HepG2 (cell line): ENCODE results near the gene HDAC4. TPM values are rescaled to one million over a fixed set of nuclear protein-coding genes. Genes with fewer than 3 reads are reported as not detected.

Experiments used
- ATAC-seq: fragments of 200-7000 bp; cut with Tn5 transposase; 3 replicates; pipeline ENCODE4 v1.9.1; 2020; ENCODE audit warnings: mild to moderate bottlenecking, moderate library complexity
- BruUV-seq: library from RNA; stranded (reverse); fragments of 400-500 nt; replicated peaks from 2 replicates; lab custom pipeline; 2021; lab: Mats Ljungman, UMichigan
- CTCF ChIA-PET: fragments of 300-600 bp; formaldehyde crosslinking; extraction: SDS; loops from one replicate; lab custom pipeline; 2021; ENCODE audit warnings: low total read pairs, inconsistent platforms, low intra/inter-chr PET ratio; lab: Yijun Ruan, JAX
- POLR2A ChIA-PET: fragments of 350-600 bp; sonication (Branson Sonifier 250); formaldehyde crosslinking; loops from one replicate; lab custom pipeline; 2020; ENCODE audit warnings: antibody characterized with exemption, inconsistent platforms; lab: Yijun Ruan, JAX
- DNase-seq: peaks from one replicate; pipeline ENCODE4 v3.0.0-alpha.2; 2015; ENCODE audit warnings: low spot score
- FAIRE-seq: peaks from 3 replicates; lab custom pipeline; 2011; peaks lifted over from hg19 to GRCh38; lab: Jason Lieb, UNC
- H2AFZ ChIP-seq: one replicate; pipeline ENCODE4 v1.6.1; 2011; ENCODE audit warnings: low read length, inconsistent platforms
- H3K27ac ChIP-seq: fragments of 300-600 bp; 3 replicates; pipeline ENCODE4 v1.8.0; 2011; ENCODE audit warnings: mixed run types, mild to moderate bottlenecking, mixed read lengths, low read length, inconsistent platforms; ENCODE audit not compliant: insufficient read depth; ENCODE audit errors: extremely low read length
- H3K27me3 ChIP-seq, 2 experiments: fragments of 200-600 bp in 1 of 2; 2 replicates in 1 of 2; 3 replicates in 1 of 2; pipeline versions ENCODE4 v1.6.0 to v1.8.0; 2011; ENCODE audit warnings: low read length in 2 of 2, mild to moderate bottlenecking in 2 of 2, moderate library complexity in 2 of 2, inconsistent platforms in 1 of 2; ENCODE audit not compliant: insufficient read depth in 2 of 2, control insufficient read depth in 1 of 2
- H3K36me3 ChIP-seq, 2 experiments: fragments of 200-600 bp in 1 of 2; replicated peaks in 1 of 2; 2 replicates in 1 of 2; 3 replicates in 1 of 2; pipeline versions ENCODE4 v1.5.1 to v1.8.0; 2011; ENCODE audit warnings: low read length in 2 of 2, inconsistent platforms in 1 of 2; ENCODE audit not compliant: insufficient read depth in 2 of 2, control insufficient read depth in 1 of 2
- H3K4me1 ChIP-seq: 2 replicates; pipeline ENCODE4 v1.5.1; 2012; ENCODE audit warnings: low read length, inconsistent platforms; ENCODE audit not compliant: insufficient read depth
- H3K4me2 ChIP-seq: 2 replicates; pipeline ENCODE4 v1.6.0; 2011; ENCODE audit warnings: low read depth, low read length, inconsistent platforms
- H3K4me3 ChIP-seq, 3 experiments: fragments of 200-600 bp in 1 of 3; sonication (generic), shearing (Covaris generic) in 1 of 3; replicated peaks in 1 of 3; 2 replicates each; pipeline ENCODE4 v1.5.1; 2011 to 2016; ENCODE audit warnings: low read length in 3 of 3, inconsistent platforms in 2 of 3, low read depth in 2 of 3, mild to moderate bottlenecking in 2 of 3, control low read depth in 1 of 3, mixed read lengths in 1 of 3; ENCODE audit not compliant: insufficient read depth in 1 of 3
- H3K79me2 ChIP-seq: one replicate; pipeline ENCODE4 v1.6.1; 2011; ENCODE audit warnings: low read length, inconsistent platforms; ENCODE audit not compliant: insufficient read depth
- H3K9ac ChIP-seq: 2 replicates; pipeline ENCODE4 v1.6.0; 2011; ENCODE audit warnings: mild to moderate bottlenecking, low read depth, low read length, inconsistent platforms; ENCODE audit not compliant: insufficient read depth
- H3K9me3 ChIP-seq: 2 replicates; pipeline ENCODE4 v1.5.1; 2012; ENCODE audit warnings: mild to moderate bottlenecking, low read length
- H4K20me1 ChIP-seq: 2 replicates; pipeline ENCODE4 v1.6.0; 2011; ENCODE audit warnings: inconsistent platforms, mild to moderate bottlenecking, low read length, moderate library complexity; ENCODE audit not compliant: insufficient read depth
- CREB1 ChIP-seq, 2 experiments: fragments of 450-650 bp in 1 of 2; IDR thresholded peaks; 2 replicates each; pipeline ENCODE4 v1.6.1; 2016 to 2017; ENCODE audit warnings: control low read depth in 1 of 2, mild to moderate bottlenecking in 1 of 2, missing compliant biosample characterization in 1 of 2, missing genetic modification characterization in 1 of 2
- HNF4G ChIP-seq, 2 experiments: sonication (generic) in 1 of 2; formaldehyde crosslinking in 1 of 2; IDR thresholded peaks; 2 replicates each; pipeline versions ENCODE4 v1.4.0 to v1.6.1; 2011 to 2020; ENCODE audit warnings: borderline replicate concordance in 2 of 2, low read depth in 2 of 2, mild to moderate bottlenecking in 2 of 2, low read length in 1 of 2, missing genetic modification reagents in 1 of 2, moderate library complexity in 1 of 2
- JARID2 ChIP-seq: sonication (generic); formaldehyde crosslinking; IDR thresholded peaks from 2 replicates; pipeline ENCODE4 v1.8.1; 2023; ENCODE audit warnings: missing genetic modification reagents, inconsistent platforms; ENCODE audit not compliant: insufficient replicate concordance
- KLF16 ChIP-seq, 2 experiments: sonication (generic) in 1 of 2; formaldehyde crosslinking in 1 of 2; IDR thresholded peaks; 2 replicates each; pipeline versions ENCODE4 v1.6.1 to v1.8.0; 2016 to 2023; ENCODE audit warnings: missing genetic modification reagents in 2 of 2, missing compliant biosample characterization in 1 of 2
- MATR3 ChIP-seq: sonication (generic); formaldehyde crosslinking; IDR thresholded peaks from 2 replicates; pipeline ENCODE4 v1.4.0; 2020; ENCODE audit warnings: missing genetic modification reagents
- NCOA1 ChIP-seq: sonication (generic); formaldehyde crosslinking; IDR thresholded peaks from 2 replicates; pipeline ENCODE4 v1.9.0; 2021; ENCODE audit warnings: missing genetic modification reagents
- STAT5B ChIP-seq: sonication (generic); formaldehyde crosslinking; IDR thresholded peaks from 2 replicates; pipeline ENCODE4 v1.4.0; 2020; ENCODE audit warnings: missing genetic modification reagents
- XBP1 ChIP-seq: sonication (generic); formaldehyde crosslinking; IDR thresholded peaks from 2 replicates; pipeline ENCODE4 v1.5.0; 2020; ENCODE audit warnings: missing genetic modification reagents
- ZBTB42 ChIP-seq: sonication (generic); formaldehyde crosslinking; IDR thresholded peaks from 2 replicates; pipeline ENCODE4 v1.5.0; 2020; ENCODE audit warnings: mild to moderate bottlenecking, missing genetic modification reagents
- ZFP1 ChIP-seq: IDR thresholded peaks from 2 replicates; pipeline ENCODE4 v1.6.1; 2016
- ZNF20 ChIP-seq: sonication (generic); formaldehyde crosslinking; IDR thresholded peaks from 2 replicates; pipeline ENCODE4 v1.4.0; 2020; ENCODE audit warnings: mild to moderate bottlenecking, moderate library complexity, missing genetic modification reagents
- ZNF205 ChIP-seq: IDR thresholded peaks from 2 replicates; pipeline ENCODE4 v1.6.1; 2018; ENCODE audit warnings: missing biosample characterization, missing genetic modification reagents
- ZNF24 ChIP-seq: fragments of 450-650 bp; IDR thresholded peaks from 2 replicates; pipeline ENCODE4 v1.6.1; 2017; ENCODE audit warnings: antibody characterized with exemption, mild to moderate bottlenecking
- ZNF484 ChIP-seq: sonication (generic); formaldehyde crosslinking; IDR thresholded peaks from 2 replicates; pipeline ENCODE4 v1.5.1; 2020; ENCODE audit warnings: mild to moderate bottlenecking, low read depth, missing genetic modification reagents, borderline replicate concordance
- ZNF547 ChIP-seq: sonication (generic); formaldehyde crosslinking; IDR thresholded peaks from 2 replicates; pipeline ENCODE4 v1.5.1; 2020; ENCODE audit warnings: mild to moderate bottlenecking, missing genetic modification reagents
- ZNF616 ChIP-seq: sonication (generic); formaldehyde crosslinking; IDR thresholded peaks from 2 replicates; pipeline ENCODE4 v1.5.0; 2020; ENCODE audit warnings: low read depth, mild to moderate bottlenecking, missing genetic modification reagents
- ZNF746 ChIP-seq: sonication (generic); formaldehyde crosslinking; IDR thresholded peaks from 2 replicates; pipeline ENCODE4 v1.8.0; 2022; ENCODE audit warnings: mild to moderate bottlenecking, missing genetic modification reagents
- whole genome bisulfite sequencing: methylation state at CpG from one replicate; pipeline ENCODE4 v1.1.6; 2017; ENCODE audit warnings: low lambda C conversion rate; 5-methylcytosine and 5-hydroxymethylcytosine counted together
- in situ Hi-C: cut with HindIII; loops from 2 replicates; pipeline ENCODE4 v1.10.0; 2017; ENCODE audit warnings: low pct_unique_long_range_greater_than_20kb; ENCODE audit not compliant: extremely low pct_ligation_motif_present
- intact Hi-C: fragments of 100-400 bp; cut with micrococcal nuclease; formaldehyde crosslinking; loops from one replicate; pipeline ENCODE4 v1.10.0; 2022; ENCODE audit not compliant: unreplicated experiment
- polyA plus RNA-seq, 8 experiments: library from polyadenylated mRNA; depleted of rRNA in 3 of 8; stranded (reverse) in 7 of 8; unstranded in 1 of 8; fragments of >200 nt; fragmentation: Illumina TruSeq in 4 of 8; extraction: Trizol in 4 of 8; gene quantifications; 2 replicates each; pipeline versions ENCODE4 v1.2.1 to v1.2.3, GENCODE V29; 2011 to 2016; ENCODE audit warnings: low read depth in 4 of 8, missing spikeins in 1 of 8, mixed read lengths in 1 of 8; ENCODE audit not compliant: insufficient read depth in 1 of 8
- total RNA-seq, 5 experiments: library from RNA; depleted of rRNA; stranded (reverse); fragments of >200 nt; fragmentation: Illumina TruSeq; extraction: Trizol; gene quantifications; 2 replicates each; pipeline ENCODE4 v1.2.3, GENCODE V29; 2016; ENCODE audit warnings: low read depth in 1 of 5
- TF ChIP-seq, protein P1 (sequence below): IDR thresholded peaks from 2 replicates; pipeline ENCODE4 v1.6.1; 2012; ENCODE audit warnings: low read length, improper control_type of control experiment

HDAC4 gene
- total and polyA plus RNA-seq, 2 of the 13 experiments (the other 11 are each of a cell fraction or from before 2014, with no cell fraction given) = 10.1 to 11.5 TPM

DNA sequence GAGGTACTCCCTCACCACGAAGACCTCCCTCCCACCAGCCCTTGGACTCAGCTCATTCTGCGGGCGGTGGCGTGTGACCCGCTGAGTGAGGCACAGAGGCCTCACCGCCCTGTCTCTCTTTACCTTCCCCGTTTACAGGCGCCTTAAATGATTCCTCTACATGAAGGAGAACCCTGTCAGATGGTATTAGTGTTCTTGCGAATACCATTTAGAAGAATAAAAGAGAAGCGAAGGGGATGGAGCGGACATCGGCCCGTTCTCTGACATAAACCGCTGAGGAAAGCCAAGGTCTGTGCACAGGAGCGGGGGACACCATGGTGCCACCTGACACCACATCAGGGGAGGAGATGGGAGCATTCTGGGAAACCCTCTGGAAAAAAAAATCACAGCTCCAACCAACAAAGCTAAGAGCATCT lies 179.8 kb downstream of the HDAC4 start:
- WGBS = 95% methylated on average over 15 of the region's 15 CpGs
- peaks cover 21% of the 10 kb centered on the region; the same call in 1 of the 2 replicates for H4K20me1 ChIP-seq
- H3K9me3 ChIP-seq = no peaks in the 10 kb centered on the region
- H3K27me3 ChIP-seq = no peaks in the 10 kb centered on the region
- no peak for TF ChIP-seq ZFP1 (CRISPR knock-in tag)
- TF ChIP-seq NCOA1 = no peak
- no peak for TF ChIP-seq ZNF24
- TF ChIP-seq KLF16 (CRISPR knock-in tag; IDR thresholded peaks at IDR 0.05) = no peak
- peaks cover 30% of the 10 kb centered on the region for H3K4me1 ChIP-seq
- peaks cover 34% of the 10 kb centered on the region for H3K79me2 ChIP-seq
- H3K27ac ChIP-seq = no peak overlapping the region
- no peak overlapping the region for H3K4me3 ChIP-seq
- ATAC-seq (no peak), DNase-seq (no peak), FAIRE-seq (no peak)
- no peaks in the 10 kb centered on the region for H3K36me3 ChIP-seq
- BruUV-seq = no TSS peak
- no peak overlapping the region for H3K9ac ChIP-seq
- H2AFZ ChIP-seq = no peak overlapping the region
- ChIA-PET POLR2A (interaction anchor here (0.8 kb wide), 1 partner anchor 76 kb away, joined by 3 read pairs; no protein-coding TSS in a partner anchor), CTCF (no interaction called here)
- no peak overlapping the region for H3K4me2 ChIP-seq
- intact Hi-C loops (no loop called here), in situ Hi-C loops (no loop called here)

DNA sequence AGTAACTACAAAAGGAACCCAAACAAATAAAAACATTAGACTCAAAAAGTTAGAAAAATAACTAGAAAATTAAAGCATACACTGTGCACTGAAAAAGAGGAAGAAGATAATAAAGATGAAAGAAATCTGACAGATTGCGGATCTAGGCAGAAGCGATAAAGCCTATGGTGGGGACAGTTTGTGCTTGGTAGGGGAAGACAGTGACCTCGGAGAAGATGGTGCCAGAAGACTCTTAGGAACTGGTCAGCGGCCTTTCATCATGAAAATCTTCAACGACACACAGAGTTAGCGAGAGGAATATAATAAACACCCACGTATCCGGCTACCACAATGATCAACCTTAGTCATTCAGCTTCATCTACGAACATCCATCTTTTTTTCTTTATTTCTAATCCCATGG lies 180.5 kb downstream of the HDAC4 start:
- Histone ChIP-seq H3K79me2 (peaks cover 34% of the 10 kb centered on the region), H3K4me2 (no peak overlapping the region), H3K36me3 (no peaks in the 10 kb centered on the region), H2AFZ (no peak overlapping the region), H3K27me3 (no peaks in the 10 kb centered on the region), H3K9ac (no peak overlapping the region), H3K9me3 (no peaks in the 10 kb centered on the region), H3K4me1 (peaks cover 30% of the 10 kb centered on the region), H3K27ac (no peak overlapping the region), H3K4me3 (no peak overlapping the region), H4K20me1 (peaks cover 21% of the 10 kb centered on the region; the same call in 1 of the 2 replicates)
- ChIA-PET CTCF (no interaction called here), POLR2A (no interaction called here)
- DNase-seq (no peak), FAIRE-seq (no peak), ATAC-seq (no peak)
- no TSS peak for BruUV-seq
- intact Hi-C loops = no loop called here
- in situ Hi-C loops = no loop called here
- 96% methylated on average over 9 of the region's 9 CpGs for WGBS
- TF ChIP-seq JARID2 (CRISPR knock-in tag) = no peak
- TF ChIP-seq ZNF20 = no peak
- TF ChIP-seq ZBTB42 (CRISPR knock-in tag) = no peak
- TF ChIP-seq, protein P1, sequence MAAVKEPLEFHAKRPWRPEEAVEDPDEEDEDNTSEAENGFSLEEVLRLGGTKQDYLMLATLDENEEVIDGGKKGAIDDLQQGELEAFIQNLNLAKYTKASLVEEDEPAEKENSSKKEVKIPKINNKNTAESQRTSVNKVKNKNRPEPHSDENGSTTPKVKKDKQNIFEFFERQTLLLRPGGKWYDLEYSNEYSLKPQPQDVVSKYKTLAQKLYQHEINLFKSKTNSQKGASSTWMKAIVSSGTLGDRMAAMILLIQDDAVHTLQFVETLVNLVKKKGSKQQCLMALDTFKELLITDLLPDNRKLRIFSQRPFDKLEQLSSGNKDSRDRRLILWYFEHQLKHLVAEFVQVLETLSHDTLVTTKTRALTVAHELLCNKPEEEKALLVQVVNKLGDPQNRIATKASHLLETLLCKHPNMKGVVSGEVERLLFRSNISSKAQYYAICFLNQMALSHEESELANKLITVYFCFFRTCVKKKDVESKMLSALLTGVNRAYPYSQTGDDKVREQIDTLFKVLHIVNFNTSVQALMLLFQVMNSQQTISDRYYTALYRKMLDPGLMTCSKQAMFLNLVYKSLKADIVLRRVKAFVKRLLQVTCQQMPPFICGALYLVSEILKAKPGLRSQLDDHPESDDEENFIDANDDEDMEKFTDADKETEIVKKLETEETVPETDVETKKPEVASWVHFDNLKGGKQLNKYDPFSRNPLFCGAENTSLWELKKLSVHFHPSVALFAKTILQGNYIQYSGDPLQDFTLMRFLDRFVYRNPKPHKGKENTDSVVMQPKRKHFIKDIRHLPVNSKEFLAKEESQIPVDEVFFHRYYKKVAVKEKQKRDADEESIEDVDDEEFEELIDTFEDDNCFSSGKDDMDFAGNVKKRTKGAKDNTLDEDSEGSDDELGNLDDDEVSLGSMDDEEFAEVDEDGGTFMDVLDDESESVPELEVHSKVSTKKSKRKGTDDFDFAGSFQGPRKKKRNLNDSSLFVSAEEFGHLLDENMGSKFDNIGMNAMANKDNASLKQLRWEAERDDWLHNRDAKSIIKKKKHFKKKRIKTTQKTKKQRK = no peak
- no peak for TF ChIP-seq ZNF746 (CRISPR knock-in tag)
- TF ChIP-seq CREB1 (IDR thresholded peaks at IDR 0.05) = no peak
- TF ChIP-seq CREB1 (CRISPR knock-in tag; IDR thresholded peaks at IDR 0.05) = no peak
- no peak for TF ChIP-seq ZNF547
- TF ChIP-seq ZNF484 (CRISPR knock-in tag) = no peak
- TF ChIP-seq ZNF205 (CRISPR knock-in tag) = no peak
- no peak for TF ChIP-seq ZNF616 (CRISPR knock-in tag)
- TF ChIP-seq MATR3 = no peak
- no peak for TF ChIP-seq STAT5B (CRISPR knock-in tag)
- no peak for TF ChIP-seq XBP1 (CRISPR knock-in tag)
- TF ChIP-seq HNF4G (IDR thresholded peaks at IDR 0.05; ENCODE audit: borderline replicate concordance, low read depth, low read length) = no peak
- TF ChIP-seq HNF4G (CRISPR knock-in tag; IDR thresholded peaks at IDR 0.05; ENCODE audit: borderline replicate concordance, low read depth) = no peak
